ENCODE results near the gene EIF4E1B.

Gene EIF4E1B

DNA sequence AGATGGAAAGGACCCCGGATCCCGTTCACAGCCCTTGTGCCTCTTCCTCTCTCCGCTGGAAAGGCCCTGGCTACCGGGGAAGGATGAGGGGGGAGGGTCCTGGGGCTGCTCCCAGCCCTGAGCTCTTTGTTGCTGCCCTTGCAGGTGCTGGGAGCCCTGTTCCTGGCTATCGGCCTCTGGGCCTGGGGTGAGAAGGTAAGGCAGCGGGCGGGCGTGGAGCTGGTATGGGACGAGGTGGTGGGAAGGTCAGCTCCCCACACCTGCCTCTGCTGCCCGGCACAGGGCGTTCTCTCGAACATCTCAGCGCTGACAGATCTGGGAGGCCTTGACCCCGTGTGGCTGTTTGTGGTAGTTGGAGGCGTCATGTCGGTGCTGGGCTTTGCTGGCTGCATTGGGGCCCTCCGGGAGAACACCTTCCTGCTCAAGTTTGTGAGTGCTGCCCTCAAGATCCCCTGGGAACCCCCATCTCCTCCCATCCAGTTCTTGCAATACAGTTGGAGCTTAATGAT is 21.1 kb downstream of the EIF4E1B start:
- Histone ChIP-seq H3K27me3 (replicated peaks) (no peaks in the 10 kb centered on the region), H3K4me3 (ENCODE audit: low read depth, low read length) (no peak overlapping the region), H3K27ac (no peak overlapping the region), H3K36me3 (replicated peaks) (peaks cover 5% of the 10 kb centered on the region)
- in situ Hi-C loops (cut with HindIII; ENCODE audit: low pct_ligation_motif_present, low sequenced_read_pairs), result no loop called here
- TF ChIP-seq CTCF (IDR thresholded peaks at IDR 0.05; ENCODE audit: low read depth, low read length, missing control alignments), result no peak
- no peak for DNase-seq

DNA sequence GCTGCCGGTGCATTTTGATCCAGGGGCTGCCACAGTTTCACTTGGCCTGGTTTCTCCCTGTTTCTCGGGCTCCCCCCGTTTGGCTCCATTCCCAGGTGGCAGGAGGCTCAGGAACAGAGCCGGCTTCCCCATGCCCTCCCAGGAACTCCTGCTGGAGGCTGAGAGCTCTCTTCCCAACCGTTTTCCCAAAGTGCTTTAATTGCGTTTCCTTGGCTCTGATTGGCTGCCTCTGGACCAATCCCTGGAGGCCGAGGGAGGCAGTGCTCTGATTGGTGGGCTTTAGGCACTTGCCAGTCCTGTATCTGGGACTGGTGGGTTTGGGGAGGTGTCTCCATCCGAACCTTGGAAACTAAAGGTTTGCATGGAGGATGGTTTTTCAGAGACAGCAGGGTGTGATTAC is 21.7 kb downstream of the EIF4E1B start:
- Histone ChIP-seq H3K27me3 (replicated peaks) (no peaks in the 10 kb centered on the region), H3K27ac (no peak overlapping the region), H3K4me3 (ENCODE audit: low read depth, low read length) (no peak overlapping the region), H3K36me3 (replicated peaks) (peaks cover 8% of the 10 kb centered on the region)
- TF ChIP-seq CTCF (IDR thresholded peaks at IDR 0.05; ENCODE audit: low read depth, low read length, missing control alignments), result no peak
- DNase-seq, result no peak
- in situ Hi-C loops (cut with HindIII; ENCODE audit: low pct_ligation_motif_present, low sequenced_read_pairs), result no loop called here

- no peak overlapping the region for H3K4me3 ChIP-seq (ENCODE audit: low read depth, low read length)
- no peak for TF ChIP-seq CTCF (IDR thresholded peaks at IDR 0.05; ENCODE audit: low read depth, low read length, missing control alignments)
- H3K36me3 ChIP-seq (replicated peaks), result peaks cover 11% of the 10 kb centered on the region
- no peaks in the 10 kb centered on the region for H3K27me3 ChIP-seq (replicated peaks)
- no peak overlapping the region for H3K27ac ChIP-seq
- DNase-seq, result no peak
- in situ Hi-C loops (cut with HindIII; ENCODE audit: low pct_ligation_motif_present, low sequenced_read_pairs), result no loop called here
Observed at GRCh38 chr5:176653401-176654385, 23.2 kb downstream of the EIF4E1B start.

- in situ Hi-C loops (cut with HindIII; ENCODE audit: low pct_ligation_motif_present, low sequenced_read_pairs), result no loop called here
- Histone ChIP-seq H3K27me3 (replicated peaks) (no peaks in the 10 kb centered on the region), H3K4me3 (ENCODE audit: low read depth, low read length) (no peak overlapping the region), H3K27ac (no peak overlapping the region), H3K36me3 (replicated peaks) (peaks cover 11% of the 10 kb centered on the region)
- no peak for TF ChIP-seq CTCF (IDR thresholded peaks at IDR 0.05; ENCODE audit: low read depth, low read length, missing control alignments)
- DNase-seq, result no peak
Observed at GRCh38 chr5:176654856-176655255, 24.4 kb downstream of the EIF4E1B start.

- DNase-seq, result no peak
- Histone ChIP-seq H3K4me3 (ENCODE audit: low read depth, low read length) (no peak overlapping the region), H3K27me3 (replicated peaks) (no peaks in the 10 kb centered on the region), H3K27ac (no peak overlapping the region), H3K36me3 (replicated peaks) (peaks cover 11% of the 10 kb centered on the region)
- TF ChIP-seq CTCF (IDR thresholded peaks at IDR 0.05; ENCODE audit: low read depth, low read length, missing control alignments), result no peak
- in situ Hi-C loops (cut with HindIII; ENCODE audit: low pct_ligation_motif_present, low sequenced_read_pairs), result no loop called here
Observed at GRCh38 chr5:176656467-176656990, 26.1 kb downstream of the EIF4E1B start.
